Activated CD4-positive, alpha-beta T cell treated with anti-CD3 and anti-CD28 coated beads for 24 hours (primary cell): Measurements from ENCODE around the gene MYG1.
A peak's percentile ranks its signal among the peaks of the same experiment; 100 is the strongest.

ENCODE experiments used
- DNase-seq, 2 donors: peaks; one replicate each; pipeline ENCODE4 v3.0.0-alpha.2; 2020; ENCODE audit warnings: low read depth in 2 of 2

The MYG1 gene

DNA sequence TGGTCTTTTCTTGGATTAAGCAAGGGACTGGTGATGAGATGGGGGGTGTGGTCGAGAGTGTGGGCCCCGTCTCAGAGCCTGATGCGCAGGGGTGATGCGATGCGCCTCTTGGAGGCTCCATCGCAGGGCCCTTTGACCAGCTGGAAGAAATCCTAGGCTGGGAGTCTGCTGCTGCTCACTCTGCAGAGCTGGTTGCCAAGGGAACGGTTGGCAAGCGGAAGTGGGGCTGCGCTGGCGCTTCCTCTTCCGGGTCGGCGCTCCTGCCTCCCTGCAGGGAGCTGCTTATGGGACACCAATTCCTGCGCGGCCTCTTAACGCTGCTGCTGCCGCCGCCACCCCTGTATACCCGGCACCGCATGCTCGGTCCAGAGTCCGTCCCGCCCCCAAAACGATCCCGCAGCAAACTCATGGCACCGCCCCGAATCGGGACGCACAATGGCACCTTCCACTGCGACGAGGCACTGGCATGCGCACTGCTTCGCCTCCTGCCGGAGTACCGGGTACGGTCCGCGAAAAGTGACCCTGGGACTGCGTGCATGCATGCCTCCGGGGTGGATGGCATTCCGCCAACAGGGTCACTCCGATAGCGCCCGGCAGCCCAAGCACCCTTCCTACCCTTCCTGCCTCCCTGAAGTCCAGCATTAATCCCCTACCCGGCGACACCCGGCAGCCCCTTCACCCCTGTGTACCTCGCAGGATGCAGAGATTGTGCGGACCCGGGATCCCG lies at the start of gene MYG1:
Gene MYG1 (plus strand): TSS at position 242 of the 727 bp plus-strand sequence. CDS start 43 bp downstream, at position 285.
- DNase-seq, result peak; percentile 72 to 76

- peak; percentile 43 to 50 for DNase-seq
These were observed 47.8 kb upstream of the MYG1 start for GRCh38 chr12:53251477-53252348.

DNA sequence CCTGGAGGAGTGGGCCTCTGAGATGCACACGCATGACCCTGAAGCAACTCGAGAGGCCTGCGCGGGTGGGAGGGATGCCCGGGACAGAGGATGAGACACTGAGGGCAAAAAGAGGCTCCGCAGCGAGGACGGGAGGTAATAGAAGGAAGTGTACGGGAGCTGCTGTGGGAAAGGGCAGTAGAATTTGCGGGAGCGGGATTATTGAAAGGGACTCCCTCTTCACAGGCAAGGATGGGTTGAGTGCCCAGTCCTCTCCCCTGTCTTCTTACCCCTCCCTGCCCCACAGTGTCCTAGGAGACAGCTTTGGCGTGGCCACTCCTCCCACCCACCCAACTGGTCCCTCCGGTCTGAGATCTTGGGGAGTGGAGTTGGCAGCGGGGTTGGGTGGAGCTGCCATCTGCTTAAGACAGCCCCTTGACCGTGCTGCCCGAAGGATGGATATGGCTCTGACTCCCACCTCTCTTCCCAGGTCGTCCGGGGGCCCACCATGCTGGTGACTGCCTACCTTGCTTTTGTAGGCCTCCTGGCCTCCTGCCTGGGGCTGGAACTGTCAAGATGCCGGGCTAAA lies 47.1 kb upstream of the MYG1 start:
- DNase-seq, result no peak

- DNase-seq, result no peak
These were observed 46.2 kb upstream of the MYG1 start for GRCh38 chr12:53253298-53253697.

- DNase-seq, result no peak
These were observed 44.5 kb upstream of the MYG1 start for GRCh38 chr12:53254816-53255545.

DNA sequence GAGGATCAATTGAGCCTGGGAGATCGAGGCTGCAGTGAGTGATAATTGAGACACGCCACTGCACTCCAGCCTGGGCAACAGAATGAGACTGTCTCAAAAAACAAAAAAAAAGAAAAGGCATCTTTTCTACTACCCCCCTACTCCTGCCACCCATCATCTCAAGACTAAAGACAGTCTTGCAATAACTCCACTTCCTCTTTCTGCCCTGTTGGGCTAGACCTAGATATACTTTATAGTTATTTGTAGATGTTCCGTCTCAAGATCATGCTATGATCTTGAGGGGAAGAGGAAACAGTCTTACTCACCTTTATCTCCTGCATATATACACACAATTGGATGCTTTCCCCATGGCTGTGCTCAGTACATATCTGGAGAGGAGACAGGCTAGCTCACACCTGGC lies 43.5 kb upstream of the MYG1 start:
- DNase-seq, result no peak

GRCh38 chr12:53258541-53259539 lies 40.7 kb upstream of the MYG1 start:
- no peak for DNase-seq

DNA sequence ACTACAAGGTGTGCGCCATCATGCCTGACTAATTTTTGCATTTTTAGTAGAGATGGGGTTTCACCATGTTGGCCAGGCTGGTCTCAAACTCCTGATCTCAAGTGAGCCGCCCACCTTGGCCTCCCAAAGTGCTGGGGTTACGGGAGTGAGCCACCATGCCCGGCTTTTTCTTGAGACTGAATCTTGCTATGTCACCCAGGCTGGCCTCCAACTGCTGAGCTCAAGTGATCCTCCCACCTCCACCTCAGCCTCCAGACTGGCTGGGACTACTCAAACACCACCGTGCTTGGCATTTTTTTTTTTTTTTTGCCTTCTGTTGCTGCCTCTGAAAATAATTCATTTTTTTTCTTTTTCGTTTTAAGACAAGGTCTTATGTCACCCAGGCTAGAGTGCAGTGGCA lies 39.6 kb upstream of the MYG1 start:
- no peak for DNase-seq

DNA sequence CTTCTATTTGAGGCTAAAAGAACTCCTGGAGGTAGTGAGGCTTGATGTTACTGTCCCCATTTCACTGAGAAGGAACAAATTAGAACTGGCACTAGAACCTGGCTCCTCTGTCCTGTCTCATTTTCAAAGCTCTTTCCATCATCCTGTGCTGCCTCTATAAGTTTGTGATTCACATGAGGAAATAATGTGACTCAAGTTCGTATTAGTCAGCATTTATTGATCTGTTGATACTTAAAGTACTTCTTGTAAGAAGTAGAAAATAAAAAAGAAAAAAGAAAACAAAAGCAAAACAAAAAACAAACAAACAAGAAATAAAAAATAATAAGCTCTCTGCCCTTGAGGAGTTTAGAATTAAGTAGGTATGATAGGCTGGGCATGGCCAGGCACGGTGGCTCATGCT lies 33.7 kb upstream of the MYG1 start:
- no peak for DNase-seq

DNA sequence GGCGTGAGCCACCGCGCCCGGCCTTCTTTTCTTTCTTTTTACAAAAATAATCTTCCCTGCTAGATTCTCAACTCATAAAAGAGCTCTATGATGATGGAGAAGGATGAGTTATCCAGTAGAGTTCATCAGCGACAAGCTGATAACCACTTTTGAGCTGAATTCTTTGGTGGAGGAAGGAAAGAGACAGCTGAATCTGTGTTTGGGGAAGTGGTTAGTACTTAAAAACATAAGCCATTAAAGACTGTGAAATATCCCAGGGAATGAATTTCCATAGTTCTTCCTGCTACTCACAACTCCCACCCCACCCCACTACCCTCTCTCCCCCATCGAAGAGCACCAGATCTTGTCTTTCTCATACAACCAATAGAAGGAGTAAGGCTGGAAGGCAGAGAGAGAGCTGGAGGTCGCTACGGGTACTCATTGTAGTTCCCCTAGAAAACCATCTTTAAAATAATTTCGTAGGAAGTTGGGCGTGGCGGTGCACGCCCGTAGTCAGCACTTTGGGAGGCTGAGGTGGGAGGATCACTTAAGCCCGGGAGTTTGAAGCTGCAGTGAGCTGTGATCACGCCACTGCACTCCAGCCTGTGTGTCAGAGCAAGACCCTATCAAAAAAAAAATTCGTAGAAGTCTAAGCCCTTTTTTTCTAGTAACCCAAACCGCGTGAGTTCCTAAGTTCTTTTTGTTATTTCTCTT lies 32.0 kb upstream of the MYG1 start:
- DNase-seq, result peak in 1 of 2 donors; percentile 18

- DNase-seq, result peak; percentile 67 to 81
These were observed 31.4 kb upstream of the MYG1 start, which contains the start of gene ESPL1 for GRCh38 chr12:53267999-53268629. Gene ESPL1, plus strand, starts transcription at chr12:53268299. Its CDS starts 468 bp downstream, at chr12:53268767.

DNA sequence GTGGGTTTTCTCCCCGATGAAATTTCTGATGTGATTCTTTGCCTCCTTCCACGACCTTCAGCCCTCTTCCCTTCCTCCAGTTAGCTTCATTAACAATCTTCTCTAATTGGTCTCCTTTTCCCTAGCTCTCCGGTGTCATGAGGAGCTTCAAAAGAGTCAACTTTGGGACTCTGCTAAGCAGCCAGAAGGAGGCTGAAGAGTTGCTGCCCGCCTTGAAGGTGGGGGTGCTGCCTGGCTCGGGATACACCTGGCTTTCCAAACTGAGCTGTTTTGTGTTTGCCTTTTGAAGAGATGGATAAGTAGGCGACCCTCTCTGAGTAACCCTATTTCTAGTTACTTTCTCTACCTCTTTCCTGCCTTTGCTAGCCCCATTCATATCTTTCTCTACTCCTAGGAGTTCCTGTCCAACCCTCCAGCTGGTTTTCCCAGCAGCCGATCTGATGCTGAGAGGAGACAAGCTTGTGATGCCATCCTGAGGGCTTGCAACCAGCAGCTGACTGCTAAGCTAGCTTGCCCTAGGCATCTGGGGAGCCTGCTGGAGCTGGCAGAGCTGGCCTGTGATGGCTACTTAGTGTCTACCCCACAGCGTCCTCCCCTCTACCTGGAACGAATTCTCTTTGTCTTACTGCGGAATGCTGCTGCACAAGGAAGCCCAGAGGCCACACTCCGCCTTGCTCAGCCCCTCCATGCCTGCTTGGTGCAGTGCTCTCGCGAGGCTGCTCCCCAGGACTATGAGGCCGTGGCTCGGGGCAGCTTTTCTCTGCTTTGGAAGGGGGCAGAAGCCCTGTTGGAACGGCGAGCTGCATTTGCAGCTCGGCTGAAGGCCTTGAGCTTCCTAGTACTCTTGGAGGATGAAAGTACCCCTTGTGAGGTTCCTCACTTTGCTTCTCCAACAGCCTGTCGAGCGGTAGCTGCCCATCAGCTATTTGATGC lies 30.6 kb upstream of the MYG1 start:
- no peak for DNase-seq

DNA sequence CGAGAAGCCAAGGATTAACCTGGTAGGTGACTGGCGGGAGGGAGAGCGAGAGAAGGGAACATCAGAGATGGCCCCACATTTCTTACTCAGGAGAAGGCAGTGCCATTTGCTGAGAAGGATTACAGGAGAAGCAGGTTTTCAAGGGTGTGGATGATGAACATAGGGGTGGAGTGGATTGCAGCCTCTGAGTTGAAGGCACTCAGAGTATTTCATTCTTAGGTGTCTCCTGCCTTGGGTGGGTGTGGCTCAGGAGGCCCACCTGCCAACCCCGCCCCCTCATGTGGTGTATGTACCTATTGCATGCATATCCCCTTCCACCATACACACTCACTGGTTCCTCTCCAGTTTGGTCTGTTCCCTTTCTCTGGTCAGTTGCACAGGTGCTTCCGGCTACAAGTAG lies 25.1 kb upstream of the MYG1 start:
- DNase-seq, result no peak

- DNase-seq, result no peak
These were observed 23.0 kb upstream of the MYG1 start for GRCh38 chr12:53276511-53276910.

DNA sequence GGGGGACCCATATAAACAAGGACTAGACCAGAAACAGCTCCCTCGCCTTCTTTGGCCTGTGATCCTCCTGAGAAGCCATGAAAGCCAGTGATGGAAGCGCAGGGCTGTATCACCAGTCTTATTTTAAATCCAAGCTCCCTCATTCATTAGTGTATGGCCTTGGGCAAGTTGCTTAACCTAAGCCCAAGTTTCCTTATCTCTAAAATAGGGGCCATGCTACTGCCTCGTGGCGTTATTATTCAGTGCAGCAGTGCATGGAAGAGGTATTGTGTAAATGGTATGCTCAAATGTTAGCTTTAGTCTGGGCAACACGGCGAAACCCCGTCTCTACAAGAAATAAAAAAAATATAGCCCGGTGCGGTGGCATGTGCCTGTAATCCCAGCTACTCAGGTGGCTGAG lies 21.5 kb upstream of the MYG1 start:
- no peak for DNase-seq

DNA sequence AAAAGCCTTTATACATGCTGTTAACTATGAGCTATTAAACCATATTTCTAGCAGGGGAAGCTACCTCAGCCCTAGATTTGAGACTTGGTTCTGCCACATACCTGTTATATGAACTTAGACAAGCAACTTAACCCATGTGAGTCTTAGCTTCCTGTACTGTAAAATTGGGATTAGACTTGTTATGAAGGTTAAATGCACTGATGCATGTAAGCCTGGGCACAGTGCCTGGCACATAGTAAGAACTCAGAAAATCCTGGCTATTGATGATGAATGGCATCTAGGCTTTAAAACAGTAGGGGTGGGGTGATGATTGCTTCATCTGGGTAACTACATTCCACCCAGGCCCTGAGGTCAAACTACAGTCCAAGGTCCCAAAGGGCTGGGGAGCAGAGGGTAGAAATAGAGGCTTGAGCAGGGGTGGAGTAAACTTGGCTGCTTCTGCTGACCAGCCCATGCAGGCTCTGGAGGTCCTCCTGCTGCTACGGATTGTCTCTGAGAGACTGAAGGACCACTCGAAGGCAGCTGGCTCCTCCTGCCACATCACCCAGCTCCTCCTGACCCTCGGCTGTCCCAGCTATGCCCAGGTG lies 20.1 kb upstream of the MYG1 start:
- DNase-seq, result no peak

- DNase-seq, result no peak
These were observed 19.5 kb upstream of the MYG1 start for GRCh38 chr12:53279888-53280498.

GRCh38 chr12:53286448-53286847 lies 13.0 kb upstream of the MYG1 start:
- DNase-seq, result no peak
